ENCODE data around the gene CMTM7.

The CMTM7 gene

GRCh38 chr3:32493437-32494414, 102.1 kb downstream of the CMTM7 start:
- DNase-seq = no peak

DNA sequence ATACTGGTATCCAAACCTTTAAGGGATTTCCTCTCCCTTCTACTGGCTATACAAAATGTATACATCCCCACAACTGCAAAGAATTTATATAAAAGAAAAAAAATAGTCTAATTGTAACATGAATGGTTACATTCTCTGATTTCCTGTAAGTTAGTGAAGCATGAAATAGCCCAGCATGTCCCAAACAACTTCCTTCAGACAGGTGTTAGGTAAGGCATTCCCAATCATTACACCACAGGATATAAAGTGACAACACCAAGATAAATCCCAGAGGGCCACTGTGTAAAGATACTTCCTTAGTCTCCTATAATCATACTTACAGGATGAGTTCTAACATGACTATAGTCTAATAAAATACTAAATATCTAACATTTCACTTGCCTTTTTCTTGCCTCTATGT, 103.4 kb downstream of the CMTM7 start:
- DNase-seq = no peak

DNA sequence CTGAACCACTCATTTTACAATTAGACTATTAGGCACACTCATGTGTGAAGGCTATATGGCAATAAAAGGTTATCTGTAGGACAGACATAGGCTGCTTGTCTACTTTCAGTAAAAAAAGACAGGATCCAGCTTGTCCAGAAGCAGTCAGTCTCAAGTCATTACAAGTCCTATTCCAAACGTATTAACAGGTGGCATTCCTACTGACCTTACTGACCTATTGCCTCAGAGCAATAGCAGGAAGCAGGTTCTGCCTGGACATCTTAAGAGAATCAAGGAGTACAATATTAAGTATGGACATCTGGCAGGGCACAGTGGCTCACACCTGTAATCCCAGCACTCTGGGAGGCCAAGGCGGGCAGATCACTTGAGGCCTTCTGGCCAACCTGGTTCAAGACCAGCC, 104.0 kb downstream of the CMTM7 start:
- DNase-seq = no peak

DNA sequence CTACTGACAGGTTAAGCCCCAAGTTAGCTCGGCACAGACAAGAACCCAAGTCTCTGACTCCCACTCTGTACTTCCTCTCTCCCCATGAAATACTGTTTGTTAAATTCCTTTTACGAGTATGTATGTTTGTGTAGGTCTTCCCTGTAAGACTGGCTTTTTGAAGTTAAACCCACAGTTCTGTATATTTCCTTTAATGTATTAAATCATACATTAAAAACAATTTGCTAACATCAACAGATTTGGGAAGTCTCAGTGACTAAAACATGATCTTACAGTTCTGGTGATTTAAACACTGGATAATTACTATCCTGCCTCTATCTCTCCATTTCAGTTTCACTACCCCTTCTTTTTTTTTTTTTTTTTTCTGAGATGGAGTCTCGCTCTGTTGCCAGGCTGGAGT, 106.6 kb downstream of the CMTM7 start:
- no peak for DNase-seq

DNA sequence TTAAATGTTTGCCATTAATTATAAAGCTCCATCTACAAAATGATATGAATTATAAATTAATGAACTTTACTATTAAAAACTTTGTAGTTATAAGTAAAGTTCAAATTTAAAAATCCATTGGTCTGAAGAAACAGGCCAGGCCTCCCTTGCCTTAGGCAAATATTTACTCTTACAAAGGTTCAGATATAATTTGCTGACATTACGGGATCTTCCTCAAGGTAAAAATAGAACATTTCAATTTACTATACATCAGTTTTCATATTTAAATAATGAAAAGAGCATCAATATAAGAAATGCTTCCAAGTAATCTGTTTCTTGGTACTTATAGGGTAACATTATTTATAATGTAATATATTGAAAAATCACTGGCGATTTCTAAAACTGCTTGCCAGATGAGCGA, 107.3 kb downstream of the CMTM7 start:
- DNase-seq = no peak

DNA sequence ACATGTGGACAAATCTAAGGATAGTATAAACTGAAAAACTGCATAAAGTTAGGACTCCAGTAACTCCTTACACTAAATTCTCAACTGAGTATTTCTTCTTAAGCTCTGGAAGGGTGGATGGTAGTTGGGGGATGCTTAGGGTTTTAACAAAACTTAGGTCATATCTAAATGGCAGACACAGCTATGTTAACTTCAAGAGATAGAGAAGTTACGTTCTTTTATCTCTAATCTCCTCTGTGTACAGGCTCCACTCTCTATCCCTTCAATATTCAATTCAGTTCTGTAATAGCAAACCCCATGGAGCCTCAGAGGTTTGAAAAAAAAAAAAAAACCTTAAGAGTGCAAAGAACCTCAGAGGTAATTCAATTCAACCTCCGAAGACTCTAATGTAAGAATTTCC, 107.9 kb downstream of the CMTM7 start:
- DNase-seq = no peak

DNA sequence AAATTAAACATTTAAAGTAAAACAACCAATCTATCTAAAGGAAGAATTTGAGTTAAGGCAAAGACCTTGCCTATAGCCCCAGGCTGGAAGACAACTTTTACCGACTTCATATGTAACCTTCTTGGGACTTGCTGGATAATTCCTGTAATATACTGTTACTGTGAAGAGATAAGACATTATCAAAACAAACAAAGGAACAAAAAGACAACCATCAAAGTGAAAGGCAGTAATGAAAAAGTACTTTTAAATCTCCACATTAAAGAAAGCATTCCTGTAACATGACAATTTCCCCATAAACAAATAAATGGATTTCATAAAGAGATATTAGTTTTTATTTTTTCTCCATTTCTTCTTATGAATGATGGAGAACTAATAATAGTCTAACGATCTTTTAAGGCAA, 108.6 kb downstream of the CMTM7 start:
- DNase-seq = no peak

- DNase-seq = peak; percentile 1
Measured at GRCh38 chr3:32500880-32501782, 109.5 kb downstream of the CMTM7 start.

DNA sequence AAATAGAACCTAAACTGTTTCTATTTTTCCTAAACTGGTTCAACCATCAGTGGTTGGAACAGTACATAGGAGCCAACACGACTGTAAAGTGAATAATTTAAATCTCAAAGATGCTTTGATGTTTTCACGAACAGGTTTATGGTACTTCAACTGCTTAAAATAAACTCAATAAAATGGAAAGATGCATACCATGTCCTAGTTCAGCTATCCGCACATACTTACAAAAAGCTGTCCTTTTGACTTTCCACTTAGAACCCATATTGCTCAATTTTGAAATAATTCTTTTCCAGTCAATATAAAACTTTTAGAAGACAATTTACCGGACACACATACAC, 110.1 kb downstream of the CMTM7 start:
- DNase-seq = no peak

DNA sequence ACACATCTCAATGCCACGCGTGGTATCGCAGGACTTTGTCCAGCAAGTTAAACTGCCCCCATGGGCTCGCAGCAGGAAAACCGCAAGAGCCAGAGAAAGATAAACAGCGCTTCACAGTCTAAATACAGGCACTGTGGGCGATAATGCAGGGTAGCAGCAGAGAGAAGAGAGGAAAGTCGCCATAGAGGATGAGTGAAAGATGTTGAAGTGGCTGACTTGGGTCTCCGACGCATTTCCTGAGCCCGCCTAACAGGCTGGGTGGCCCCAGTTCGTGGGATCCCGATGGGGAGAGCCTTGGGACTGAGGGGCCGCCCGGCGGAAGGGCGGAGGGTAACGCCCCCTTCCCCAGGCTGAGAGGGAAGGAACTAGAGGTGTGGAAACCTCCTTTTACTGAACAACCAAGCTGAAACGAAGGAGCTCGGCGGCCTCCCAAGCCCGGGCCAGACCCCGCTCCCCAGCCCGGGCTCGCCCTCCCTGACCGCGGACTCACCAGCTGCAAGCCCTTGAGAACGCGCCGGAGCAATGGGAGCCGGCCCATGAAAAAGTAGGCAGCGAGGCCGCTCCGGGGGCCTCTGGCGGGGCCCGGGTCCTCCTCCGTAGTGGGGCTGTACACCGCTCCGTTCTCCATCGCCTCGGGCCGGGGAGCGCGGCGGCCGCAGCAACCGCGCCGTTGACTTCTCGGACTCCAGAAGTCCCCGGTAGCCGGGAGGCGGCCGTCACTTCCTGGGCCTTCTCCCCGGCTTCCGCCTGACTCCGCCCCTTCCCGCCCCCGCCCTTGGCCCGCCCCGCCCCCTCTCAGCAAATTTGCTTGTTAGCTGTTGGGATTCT, 110.7 kb downstream of the CMTM7 start, which contains the start of gene CMTM6:
CMTM6 (minus strand) TSS at position 735 of the 828 bp plus-strand sequence; CDS start at position 628, 107 bp downstream.
- peak; percentile 84 for DNase-seq

- no peak for DNase-seq
Measured at GRCh38 chr3:32502946-32503286, 111.3 kb downstream of the CMTM7 start.

All from NCI-H82 (cell line).